ENCODE data around the gene MKRN2OS. TPM values are rescaled to one million over a fixed set of nuclear protein-coding genes. Genes with fewer than 3 reads are reported as not detected.

Gene MKRN2OS
- total and polyA plus RNA-seq, 2 donors (not counting 1 experiment from before 2014, with no cell fraction given), result not detected

DNA sequence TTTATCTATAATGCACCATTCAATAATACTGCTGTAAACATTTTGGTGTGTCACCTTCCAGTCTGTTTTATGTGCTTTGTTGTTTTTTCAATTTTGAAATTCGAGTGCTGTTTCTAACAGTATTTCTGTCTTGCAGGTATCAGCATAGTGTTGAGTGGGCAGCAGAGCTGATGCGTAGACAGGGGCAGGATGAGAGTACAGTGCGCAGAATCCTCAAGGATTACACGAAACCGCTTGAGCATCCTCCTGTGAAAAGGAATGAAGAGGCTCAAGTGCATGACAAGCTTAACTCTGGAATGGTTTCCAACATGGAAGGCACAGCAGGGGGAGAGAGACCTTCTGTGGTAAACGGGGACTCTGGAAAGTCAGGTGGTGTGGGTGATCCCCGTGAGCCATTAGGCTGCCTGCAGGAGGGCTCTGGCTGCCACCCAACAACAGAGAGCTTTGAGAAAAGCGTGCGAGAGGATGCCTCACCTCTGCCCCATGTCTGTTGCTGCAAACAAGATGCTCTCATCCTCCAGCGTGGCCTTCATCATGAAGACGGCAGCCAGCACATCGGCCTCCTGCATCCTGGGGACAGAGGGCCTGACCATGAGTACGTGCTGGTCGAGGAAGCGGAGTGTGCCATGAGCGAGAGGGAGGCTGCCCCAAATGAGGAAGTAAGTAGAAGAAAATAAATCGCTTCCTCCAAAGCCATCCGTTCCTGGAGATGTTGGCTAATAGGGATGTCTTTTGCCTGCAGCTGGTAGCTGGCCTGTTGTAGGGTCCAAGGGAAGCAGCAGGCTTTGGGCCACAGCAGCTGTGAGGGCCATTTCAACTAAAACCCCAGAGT, 42.0 kb downstream of the MKRN2OS start:
- TF ChIP-seq, protein P1, sequence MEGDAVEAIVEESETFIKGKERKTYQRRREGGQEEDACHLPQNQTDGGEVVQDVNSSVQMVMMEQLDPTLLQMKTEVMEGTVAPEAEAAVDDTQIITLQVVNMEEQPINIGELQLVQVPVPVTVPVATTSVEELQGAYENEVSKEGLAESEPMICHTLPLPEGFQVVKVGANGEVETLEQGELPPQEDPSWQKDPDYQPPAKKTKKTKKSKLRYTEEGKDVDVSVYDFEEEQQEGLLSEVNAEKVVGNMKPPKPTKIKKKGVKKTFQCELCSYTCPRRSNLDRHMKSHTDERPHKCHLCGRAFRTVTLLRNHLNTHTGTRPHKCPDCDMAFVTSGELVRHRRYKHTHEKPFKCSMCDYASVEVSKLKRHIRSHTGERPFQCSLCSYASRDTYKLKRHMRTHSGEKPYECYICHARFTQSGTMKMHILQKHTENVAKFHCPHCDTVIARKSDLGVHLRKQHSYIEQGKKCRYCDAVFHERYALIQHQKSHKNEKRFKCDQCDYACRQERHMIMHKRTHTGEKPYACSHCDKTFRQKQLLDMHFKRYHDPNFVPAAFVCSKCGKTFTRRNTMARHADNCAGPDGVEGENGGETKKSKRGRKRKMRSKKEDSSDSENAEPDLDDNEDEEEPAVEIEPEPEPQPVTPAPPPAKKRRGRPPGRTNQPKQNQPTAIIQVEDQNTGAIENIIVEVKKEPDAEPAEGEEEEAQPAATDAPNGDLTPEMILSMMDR (conservative IDR thresholded peaks at IDR 0.05 in 1 of 2, IDR thresholded peaks at IDR 0.05 in 1 of 2; ENCODE audit: low read depth in 1 of 2, low read length in 2 of 2), result no peak
- no peak for TF ChIP-seq EZH2 (IDR thresholded peaks at IDR 0.05; ENCODE audit: low read length, missing control alignments)
- Histone ChIP-seq H3K36me3 (ENCODE audit: control insufficient read depth, insufficient read depth, low read length) (peaks cover 6% of the 10 kb centered on the region), H4K20me1 (ENCODE audit: control insufficient read depth, extremely low read depth, insufficient read depth, low read length) (no peaks in the 10 kb centered on the region), H3K27me3 (ENCODE audit: control insufficient read depth, insufficient read depth, low read length) (no peaks in the 10 kb centered on the region), H3K4me1 (ENCODE audit: control insufficient read depth, extremely low read depth, insufficient read depth, low read length) (peaks cover 12% of the 10 kb centered on the region), H3K27ac (ENCODE audit: insufficient read depth, low read length) (no peak overlapping the region), H3K9me3 (ENCODE audit: control insufficient read depth, insufficient read depth, low read depth, low read length) (no peaks in the 10 kb centered on the region), H3K4me2 (ENCODE audit: extremely low read depth, insufficient read depth, low read length) (no peak overlapping the region), H3K79me2 (ENCODE audit: control insufficient read depth, insufficient read depth, low read length) (no peaks in the 10 kb centered on the region), H3K4me3 (replicated peaks in 1 of 4; ENCODE audit: control extremely low read depth in 1 of 4, insufficient read depth in 1 of 4, low read depth in 3 of 4, low read length in 4 of 4) (no peak overlapping the region), H3K9ac (ENCODE audit: insufficient read depth, low read length) (no peak overlapping the region), H2AFZ (ENCODE audit: low read length) (no peak overlapping the region)
- DNase-seq (ENCODE audit: low read depth in 2 of 2), result no peak

DNA sequence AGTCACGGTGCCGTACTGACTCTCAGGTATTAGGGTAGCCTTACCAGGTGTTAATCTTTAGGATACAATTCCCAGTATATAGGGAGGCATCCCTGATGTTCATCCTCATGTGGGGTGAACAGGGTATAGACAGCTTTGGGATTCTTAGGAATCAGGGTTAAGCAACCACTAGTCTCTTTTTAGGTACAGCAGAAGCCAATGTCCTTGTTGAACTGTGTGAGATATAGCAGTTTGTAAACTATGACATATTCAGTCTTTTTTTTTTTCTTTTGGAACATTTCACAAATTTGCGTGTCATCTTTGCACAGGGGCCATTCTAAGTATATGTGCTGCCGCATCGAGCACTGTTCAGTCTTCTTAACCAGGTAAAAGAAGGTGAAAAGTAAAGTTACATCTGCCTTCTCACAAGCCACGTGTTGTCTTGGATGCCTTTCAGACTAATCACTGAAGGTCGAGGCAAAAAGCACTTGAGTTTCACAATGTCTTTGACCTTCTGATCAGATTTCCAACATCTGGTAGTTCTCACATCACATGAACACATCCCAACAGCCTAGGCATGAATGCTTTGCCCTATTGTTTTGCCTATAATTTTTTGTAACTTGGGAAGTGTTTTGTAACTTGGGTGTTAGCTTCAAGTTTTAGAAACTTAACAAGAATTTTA, 43.8 kb downstream of the MKRN2OS start:
- Histone ChIP-seq H3K4me1 (ENCODE audit: control insufficient read depth, extremely low read depth, insufficient read depth, low read length) (no peaks in the 10 kb centered on the region), H3K79me2 (ENCODE audit: control insufficient read depth, insufficient read depth, low read length) (no peaks in the 10 kb centered on the region), H3K9me3 (ENCODE audit: control insufficient read depth, insufficient read depth, low read depth, low read length) (no peaks in the 10 kb centered on the region), H3K4me2 (ENCODE audit: extremely low read depth, insufficient read depth, low read length) (no peak overlapping the region), H2AFZ (ENCODE audit: low read length) (no peak overlapping the region), H3K36me3 (ENCODE audit: control insufficient read depth, insufficient read depth, low read length) (peaks cover 6% of the 10 kb centered on the region), H3K27ac (ENCODE audit: insufficient read depth, low read length) (peak overlapping the region; percentile 16), H3K9ac (ENCODE audit: insufficient read depth, low read length) (no peak overlapping the region), H3K27me3 (ENCODE audit: control insufficient read depth, insufficient read depth, low read length) (no peaks in the 10 kb centered on the region), H4K20me1 (ENCODE audit: control insufficient read depth, extremely low read depth, insufficient read depth, low read length) (no peaks in the 10 kb centered on the region), H3K4me3 (replicated peaks in 1 of 4; ENCODE audit: control extremely low read depth in 1 of 4, insufficient read depth in 1 of 4, low read depth in 3 of 4, low read length in 4 of 4) (no peak overlapping the region)
- TF ChIP-seq, protein P1 (conservative IDR thresholded peaks at IDR 0.05 in 1 of 2, IDR thresholded peaks at IDR 0.05 in 1 of 2; ENCODE audit: low read depth in 1 of 2, low read length in 2 of 2), result no peak
- TF ChIP-seq EZH2 (IDR thresholded peaks at IDR 0.05; ENCODE audit: low read length, missing control alignments), result no peak
- DNase-seq (ENCODE audit: low read depth in 2 of 2), result peak; percentile 11 to 94

DNA sequence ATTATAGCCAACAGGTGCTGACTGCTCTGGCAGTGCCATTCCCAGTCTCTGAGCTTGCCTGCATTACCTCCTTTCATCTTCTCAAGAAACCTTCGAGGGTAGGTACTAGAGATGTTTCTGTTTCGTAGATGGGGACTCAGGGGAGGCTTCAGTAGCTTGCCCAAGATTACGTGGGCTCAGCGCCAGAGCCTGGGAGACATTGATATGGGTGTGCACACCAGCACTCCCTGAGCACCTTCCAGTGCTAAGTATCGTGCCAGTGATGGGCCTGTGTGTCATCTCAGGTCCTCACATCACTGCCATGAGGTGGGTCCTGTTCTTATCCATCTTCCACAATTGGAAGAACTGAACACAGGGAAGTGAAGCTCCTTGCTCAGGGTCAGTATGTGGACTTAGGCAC, 45.8 kb downstream of the MKRN2OS start:
- no peak overlapping the region for H2AFZ ChIP-seq (ENCODE audit: low read length)
- no peak overlapping the region for H3K9ac ChIP-seq (ENCODE audit: insufficient read depth, low read length)
- H3K36me3 ChIP-seq (ENCODE audit: control insufficient read depth, insufficient read depth, low read length), result peaks cover 8% of the 10 kb centered on the region
- H3K27ac ChIP-seq (ENCODE audit: insufficient read depth, low read length), result no peak overlapping the region
- no peaks in the 10 kb centered on the region for H3K79me2 ChIP-seq (ENCODE audit: control insufficient read depth, insufficient read depth, low read length)
- H3K9me3 ChIP-seq (ENCODE audit: control insufficient read depth, insufficient read depth, low read depth, low read length), result no peaks in the 10 kb centered on the region
- no peaks in the 10 kb centered on the region for H3K4me1 ChIP-seq (ENCODE audit: control insufficient read depth, extremely low read depth, insufficient read depth, low read length)
- H3K27me3 ChIP-seq (ENCODE audit: control insufficient read depth, insufficient read depth, low read length), result no peaks in the 10 kb centered on the region
- TF ChIP-seq EZH2 (IDR thresholded peaks at IDR 0.05; ENCODE audit: low read length, missing control alignments), result no peak
- TF ChIP-seq, protein P1 (conservative IDR thresholded peaks at IDR 0.05 in 1 of 2, IDR thresholded peaks at IDR 0.05 in 1 of 2; ENCODE audit: low read depth in 1 of 2, low read length in 2 of 2), result no peak
- DNase-seq (ENCODE audit: low read depth in 2 of 2), result no peak
- H3K4me2 ChIP-seq (ENCODE audit: extremely low read depth, insufficient read depth, low read length), result no peak overlapping the region
- H4K20me1 ChIP-seq (ENCODE audit: control insufficient read depth, extremely low read depth, insufficient read depth, low read length), result no peaks in the 10 kb centered on the region
- H3K4me3 ChIP-seq (replicated peaks in 1 of 4; ENCODE audit: control extremely low read depth in 1 of 4, insufficient read depth in 1 of 4, low read depth in 3 of 4, low read length in 4 of 4), result no peak overlapping the region
